DMS 273 (cell line): ENCODE data around the gene TMEM86B.

Experiments
- DNase-seq: peaks from one replicate; lab custom pipeline; 2025; ENCODE audit not compliant: unreplicated experiment; lab: John Stamatoyannopoulos, UW

TMEM86B gene

DNA sequence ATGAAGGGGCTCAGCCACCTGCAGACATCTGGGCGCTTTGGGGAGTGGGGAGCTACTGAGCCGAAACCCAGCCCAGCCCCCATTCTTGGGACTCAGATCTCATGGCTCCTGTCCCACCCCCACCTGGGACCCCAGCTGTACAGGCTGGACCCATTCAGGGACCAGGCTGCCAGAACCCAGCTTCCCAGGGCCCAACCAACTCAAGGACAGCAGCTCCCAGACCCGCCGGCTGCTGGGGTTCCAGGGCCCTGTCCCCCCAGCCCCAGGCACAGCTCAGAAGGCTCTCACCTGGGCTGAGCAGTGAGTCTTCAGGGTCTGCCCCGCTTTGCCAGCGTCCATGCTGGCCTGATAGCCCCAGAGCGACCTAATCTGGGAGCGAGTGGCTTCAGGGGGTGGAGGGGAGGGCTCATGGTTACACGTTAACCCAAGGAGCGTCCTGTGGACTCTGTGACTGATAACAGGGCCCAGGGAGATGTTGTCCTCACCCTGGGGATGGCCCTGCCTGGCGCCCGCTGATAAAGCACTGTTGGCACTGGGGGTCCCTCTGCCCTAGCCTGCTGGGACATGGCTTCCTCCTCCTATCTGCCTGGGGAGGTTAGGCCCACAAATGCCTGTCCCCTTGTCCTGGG lies at the start of gene TMEM86B:
TSS of gene TMEM86B (minus strand) at position 361 of the 629 bp plus-strand sequence. CDS start at position 339, 22 bp downstream.
- DNase-seq: no peak

GRCh38 chr19:55277494-55277893 lies 48.9 kb upstream of the TMEM86B start:
- no peak for DNase-seq

DNA sequence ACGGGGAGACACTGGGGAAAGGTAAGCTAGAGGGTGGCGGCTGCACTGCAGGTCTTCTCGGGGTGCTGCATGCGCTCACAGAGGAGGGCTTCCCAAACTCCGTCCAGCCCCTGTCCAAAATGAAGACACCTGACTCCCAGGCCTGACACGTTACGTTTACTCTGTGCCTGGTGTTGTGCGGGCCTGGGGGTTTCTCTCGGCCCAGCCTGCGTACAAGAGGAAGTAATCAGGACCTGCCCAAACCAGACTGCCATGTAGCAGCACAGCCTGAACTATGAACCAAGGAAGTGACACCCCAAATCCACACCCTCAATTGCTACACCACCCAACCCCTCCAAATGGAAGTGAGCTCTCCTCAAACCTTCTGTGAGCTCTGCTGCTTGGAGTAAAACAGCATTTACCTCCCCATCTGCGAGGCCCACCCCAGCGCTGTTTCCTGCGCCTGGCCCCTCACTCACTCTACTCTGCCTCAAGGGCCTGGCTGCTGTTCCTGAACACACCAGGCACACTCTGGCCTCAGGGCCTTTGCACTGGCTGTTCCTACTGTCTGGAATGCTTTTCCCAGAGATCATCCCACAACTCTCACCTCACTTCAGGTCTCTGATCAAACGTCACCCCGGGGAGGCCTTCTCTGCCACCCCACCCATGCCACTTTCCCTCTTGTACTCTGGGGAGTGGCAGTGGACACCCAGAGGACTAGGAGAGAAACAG lies 48.3 kb upstream of the TMEM86B start:
- no peak for DNase-seq

- no peak for DNase-seq
Measured at GRCh38 chr19:55275851-55276719, 47.5 kb upstream of the TMEM86B start.

- DNase-seq: no peak
Measured at GRCh38 chr19:55273978-55274707, 45.6 kb upstream of the TMEM86B start.

DNA sequence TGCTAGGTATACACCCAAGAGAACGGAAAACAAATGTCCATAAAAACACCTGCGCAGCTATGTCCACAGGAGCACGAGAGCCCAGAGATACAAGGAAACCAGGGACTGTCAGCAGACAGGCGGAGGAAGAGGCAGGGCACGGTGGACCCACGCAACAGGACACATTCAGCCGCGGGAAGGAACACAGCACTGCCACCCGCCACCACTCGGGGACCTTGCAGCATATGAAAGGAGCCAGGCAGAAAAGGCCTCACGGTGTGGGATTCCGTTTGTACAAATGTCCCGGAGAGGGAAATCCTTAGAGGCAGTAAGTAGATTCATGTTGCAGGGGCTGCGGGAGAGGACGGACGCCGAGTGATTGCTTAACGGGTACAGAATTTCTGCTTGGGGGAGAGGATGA lies 43.6 kb upstream of the TMEM86B start:
- DNase-seq: no peak

- DNase-seq: no peak
Measured at GRCh38 chr19:55270172-55270942, 41.8 kb upstream of the TMEM86B start.

GRCh38 chr19:55269299-55269698 lies 40.7 kb upstream of the TMEM86B start:
- no peak for DNase-seq

DNA sequence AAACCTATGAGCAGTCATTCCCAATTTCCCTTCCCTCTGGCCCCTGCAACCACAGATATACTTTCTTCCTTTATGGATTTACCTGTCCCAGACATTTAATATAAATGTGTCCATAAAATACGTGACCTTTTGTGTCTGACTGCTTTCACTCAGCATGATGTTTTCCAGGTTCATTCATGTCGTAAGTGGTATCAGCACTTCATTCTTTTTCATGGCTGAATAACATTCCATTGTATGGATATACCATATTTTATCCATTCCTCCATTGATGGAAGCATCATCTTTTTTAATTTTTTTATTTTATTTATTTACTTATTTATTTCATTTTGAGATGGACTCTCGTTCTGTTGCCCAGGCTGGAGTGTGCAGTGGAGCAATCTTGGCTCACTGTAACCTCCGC lies 38.3 kb upstream of the TMEM86B start:
- no peak for DNase-seq

DNA sequence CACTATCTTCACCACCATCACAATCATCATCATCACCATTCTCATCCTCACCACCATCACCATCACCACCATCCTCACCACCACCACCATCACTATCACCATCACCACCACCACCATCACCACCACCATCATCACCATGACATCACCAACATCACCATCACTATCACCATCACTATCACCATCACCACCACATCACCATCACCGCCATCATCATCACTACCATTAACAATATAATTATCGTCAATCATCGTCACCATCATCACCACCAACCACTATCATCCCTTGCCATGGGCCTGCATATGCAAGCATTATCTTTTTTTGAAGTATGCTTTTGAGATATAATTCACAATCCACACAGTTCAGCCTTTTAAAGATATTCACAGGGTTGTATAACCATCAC lies 37.8 kb upstream of the TMEM86B start:
- no peak for DNase-seq

DNA sequence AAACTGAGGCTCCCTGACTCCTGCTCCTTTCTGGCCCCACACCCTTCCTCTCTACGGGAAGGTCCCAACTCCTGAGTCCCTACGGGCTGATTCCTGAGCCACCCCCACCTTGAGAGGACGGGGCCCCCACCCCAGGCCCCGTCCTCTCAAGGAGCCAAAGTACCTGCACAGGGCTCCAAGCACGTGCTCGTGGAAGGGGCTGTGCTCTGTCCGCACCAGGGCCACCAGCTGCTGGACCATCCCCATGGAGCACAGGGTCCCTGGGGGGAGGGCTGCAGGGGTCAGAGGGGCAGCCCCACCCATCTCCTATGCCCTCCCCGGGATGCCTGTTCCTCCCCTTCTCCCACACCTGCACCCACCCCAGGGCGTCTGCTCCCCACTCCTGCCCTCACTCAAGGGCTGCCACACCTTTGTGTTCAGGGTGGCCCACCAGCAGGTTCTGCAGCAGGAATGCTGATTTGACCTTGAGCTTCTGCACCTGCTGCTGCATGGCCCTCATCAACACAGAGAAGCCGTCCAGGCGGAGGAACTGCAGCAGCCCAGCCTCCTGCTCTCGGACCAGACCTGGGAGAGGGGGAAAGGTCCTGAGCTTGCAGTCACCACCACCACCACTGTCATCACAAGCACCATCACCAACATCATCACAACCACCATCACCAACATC lies 37.3 kb upstream of the TMEM86B start:
- DNase-seq: no peak

DNA sequence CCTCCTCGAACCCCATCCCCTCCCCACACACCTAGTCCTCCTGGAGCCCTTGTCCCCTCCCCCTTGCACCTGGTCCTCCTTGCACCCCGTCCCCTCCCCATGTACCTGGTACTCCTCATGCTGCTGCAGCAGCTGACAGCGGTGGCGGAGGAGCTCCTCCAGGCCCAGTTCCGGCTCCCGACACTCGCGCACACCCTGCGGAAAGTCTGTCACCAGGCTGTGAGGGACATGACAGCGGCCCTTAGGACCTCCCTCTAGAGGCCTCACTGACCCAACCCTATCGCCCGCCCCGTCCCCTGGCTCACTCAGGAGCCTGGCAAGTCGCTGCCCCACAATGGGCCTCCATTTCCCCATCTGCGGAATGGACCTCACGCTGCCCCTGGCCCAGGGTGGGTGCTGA lies 36.6 kb upstream of the TMEM86B start:
- DNase-seq: no peak

GRCh38 chr19:55264531-55264930 lies 36.0 kb upstream of the TMEM86B start:
- DNase-seq: no peak

DNA sequence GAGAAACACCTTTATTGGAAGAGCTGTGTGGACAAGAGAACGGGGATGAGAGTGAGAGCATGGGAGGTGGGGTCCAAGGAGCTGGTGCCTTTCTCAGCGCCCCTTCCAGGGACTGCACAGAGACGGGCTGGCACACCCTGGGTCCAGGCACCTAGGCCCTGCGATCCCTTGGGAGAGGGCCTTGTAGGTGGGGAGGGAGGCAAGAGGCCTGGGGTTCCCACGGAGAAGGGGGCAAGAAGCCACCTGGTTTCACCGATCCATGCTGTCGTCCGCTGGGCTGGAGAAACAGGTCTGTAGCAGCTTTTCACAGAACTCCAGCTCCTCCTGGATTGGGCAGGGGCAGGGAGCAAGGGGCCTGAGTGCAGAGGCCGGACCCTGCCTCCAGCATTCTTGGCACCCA lies 33.8 kb upstream of the TMEM86B start:
- no peak for DNase-seq

DNA sequence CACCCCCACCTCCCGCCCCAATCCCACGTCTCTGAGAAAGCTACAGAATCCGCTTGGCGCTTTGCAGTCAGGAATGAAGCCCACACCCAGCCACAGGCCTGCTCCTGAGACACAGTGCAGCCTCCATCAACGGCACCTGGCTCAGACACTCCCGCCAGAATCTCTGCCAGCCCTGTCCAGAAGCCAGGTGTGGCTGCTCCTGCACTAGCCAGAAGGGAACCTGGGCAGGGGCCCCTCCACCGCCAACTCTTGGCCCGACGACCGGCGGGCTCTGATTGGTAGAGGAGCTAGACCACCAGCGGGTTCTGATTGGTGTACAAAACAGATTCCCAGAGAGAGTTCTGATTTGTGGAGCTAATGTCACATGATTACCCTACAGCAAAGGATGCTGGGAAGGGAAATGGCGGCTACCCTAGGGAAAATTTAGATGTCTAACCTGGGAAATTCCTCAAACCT lies 33.1 kb upstream of the TMEM86B start:
- no peak for DNase-seq

- DNase-seq: no peak
Measured at GRCh38 chr19:55259540-55260210, 31.1 kb upstream of the TMEM86B start.

DNA sequence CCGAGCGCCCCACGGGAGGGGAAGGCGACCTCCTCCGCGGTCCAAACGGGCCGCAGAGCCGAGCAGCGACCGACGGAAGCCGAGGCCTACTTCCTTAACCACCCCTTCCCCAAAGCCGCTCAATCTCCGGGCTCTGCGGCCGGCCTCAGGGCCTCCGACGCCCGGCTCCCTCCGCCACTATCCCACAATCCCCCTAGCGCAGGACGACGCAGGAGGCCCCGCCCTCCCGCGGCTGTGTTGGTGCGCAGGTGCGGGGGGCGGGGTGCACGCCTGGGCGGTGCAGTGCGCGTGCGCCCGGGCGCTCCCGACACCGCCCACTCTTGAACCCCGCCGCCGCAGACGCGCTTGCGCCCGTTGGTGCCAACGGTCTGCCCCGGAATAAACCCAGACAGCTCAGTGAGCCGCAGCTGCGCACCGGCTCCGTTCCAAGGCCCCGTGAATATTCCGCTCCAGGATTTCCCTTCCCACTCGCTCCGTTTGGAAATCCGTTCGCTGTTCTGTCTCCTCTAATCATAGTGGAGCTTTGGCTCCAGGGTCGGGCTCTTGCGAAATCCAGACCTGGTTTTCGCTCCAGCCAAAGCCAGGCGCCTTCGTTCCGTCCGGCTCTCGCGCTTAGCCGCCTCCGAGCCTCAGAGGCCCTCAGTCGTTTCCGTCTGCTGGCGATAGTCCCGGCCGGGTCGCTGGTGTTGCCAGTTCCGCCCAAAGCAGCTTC lies 30.4 kb upstream of the TMEM86B start, which contains the start of gene PPP6R1:
TSS of gene PPP6R1 (minus strand) at position 190 of the 712 bp plus-strand sequence. CDS start 11,914 bp downstream, outside the sequence.
- peak; percentile 100 for DNase-seq

DNA sequence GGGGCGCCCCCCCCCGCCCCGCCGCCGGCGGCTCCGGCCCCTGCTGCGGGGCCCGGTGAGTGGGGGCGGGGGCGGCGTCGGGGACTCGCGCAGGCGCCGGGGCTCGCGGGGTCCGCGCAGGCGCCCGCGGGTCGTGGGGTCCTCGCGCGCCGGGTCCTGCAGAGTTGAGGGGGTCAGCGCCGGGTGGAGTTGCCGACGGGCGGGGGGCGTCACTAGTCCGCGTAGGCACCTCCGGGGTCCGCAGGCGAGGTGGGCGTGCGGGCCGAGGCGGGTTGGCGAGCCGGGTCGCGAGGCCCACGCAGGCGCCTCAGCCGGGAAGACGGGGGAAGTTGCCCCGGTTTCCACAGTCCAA lies 29.9 kb upstream of the TMEM86B start:
- DNase-seq: peak; percentile 61
